GM23248 (cell line): ENCODE measurements around the gene METTL25.

Experiments
- EZH2 ChIP-seq: fragments of 200-600 bp; sonication (generic); IDR thresholded peaks from 2 replicates; pipeline ENCODE4 v1.6.1; 2018; ENCODE audit warnings: antibody characterized with exemption, mild to moderate bottlenecking; ENCODE audit not compliant: insufficient read depth, poor library complexity, severe bottlenecking
- EZH2phosphoT487 ChIP-seq: fragments of 200-600 bp; sonication (generic); IDR thresholded peaks from 2 replicates; pipeline ENCODE4 v1.6.1; 2018; ENCODE audit warnings: antibody characterized with exemption, moderate library complexity, mild to moderate bottlenecking, low read depth; ENCODE audit not compliant: insufficient read depth

DNA sequence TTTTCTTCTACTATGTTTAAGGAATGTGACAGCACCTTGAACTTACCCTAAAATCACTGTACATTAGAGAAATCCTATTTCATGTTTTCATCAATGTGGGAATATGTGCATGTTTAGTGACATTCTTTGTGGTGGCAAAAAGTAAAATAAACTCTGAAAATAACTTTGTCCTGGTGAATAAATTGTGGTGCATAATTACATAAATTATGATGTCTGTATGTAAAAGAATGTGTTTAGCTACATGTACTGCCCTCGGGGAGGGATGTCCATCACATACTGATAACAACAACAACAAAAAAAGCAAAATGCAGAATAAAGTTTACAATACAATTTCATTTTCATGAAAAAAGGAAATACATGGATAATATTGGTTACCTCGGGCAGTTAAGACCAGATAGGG lies 157.3 kb downstream of the METTL25 start:
- TF ChIP-seq EZH2 (no peak), EZH2phosphoT487 (no peak)
